H9 (cell line): ENCODE data around the gene MBP. TPM values are rescaled to one million over a fixed set of nuclear protein-coding genes. Genes with fewer than 3 reads are reported as not detected.
A peak's percentile ranks its signal among the peaks of the same experiment; 100 is the strongest.

ENCODE experiments used
- DNase-seq: peaks from one replicate; pipeline ENCODE4 v3.0.0-alpha.2; 2017
- H2AFZ ChIP-seq: one replicate; pipeline ENCODE4 v1.6.1; 2013; ENCODE audit warnings: mild to moderate bottlenecking, low read length, control low read depth, moderate library complexity
- H2AK5ac ChIP-seq: 2 replicates; pipeline ENCODE4 v1.6.1; 2013; ENCODE audit warnings: low read length, control low read depth, mixed read lengths; ENCODE audit not compliant: insufficient read length
- H2BK120ac ChIP-seq: one replicate; pipeline ENCODE4 v1.6.1; 2013; ENCODE audit warnings: low read depth, mild to moderate bottlenecking, low read length, control low read depth, inconsistent platforms; ENCODE audit not compliant: poor library complexity, severe bottlenecking
- H2BK12ac ChIP-seq: 2 replicates; pipeline ENCODE4 v1.6.1; 2013; ENCODE audit warnings: low read length, control low read depth, mixed read lengths, low read depth; ENCODE audit not compliant: insufficient read length
- H2BK15ac ChIP-seq: 2 replicates; pipeline ENCODE4 v1.6.1; 2013; ENCODE audit warnings: low read depth, low read length, control low read depth
- H2BK20ac ChIP-seq: one replicate; pipeline ENCODE4 v1.6.1; 2013; ENCODE audit warnings: low read depth, mild to moderate bottlenecking, low read length, control low read depth, inconsistent platforms; ENCODE audit not compliant: poor library complexity, severe bottlenecking
- H2BK5ac ChIP-seq: 2 replicates; pipeline ENCODE4 v1.6.1; 2013; ENCODE audit warnings: low read length, control low read depth, mixed read lengths; ENCODE audit not compliant: insufficient read length
- H3K14ac ChIP-seq: 2 replicates; pipeline ENCODE4 v1.6.1; 2013; ENCODE audit warnings: low read length, control low read depth; ENCODE audit not compliant: insufficient read depth
- H3K18ac ChIP-seq: 2 replicates; pipeline ENCODE4 v1.6.1; 2013; ENCODE audit warnings: low read depth, mild to moderate bottlenecking, mixed read lengths, low read length, control low read depth; ENCODE audit not compliant: insufficient read length
- H3K23ac ChIP-seq: 2 replicates; pipeline ENCODE4 v1.6.1; 2013; ENCODE audit warnings: low read length, control low read depth, mixed read lengths, low read depth; ENCODE audit not compliant: insufficient read length
- H3K23me2 ChIP-seq: 2 replicates; pipeline ENCODE4 v1.6.1; 2013; ENCODE audit warnings: low read depth, mild to moderate bottlenecking, mixed read lengths, low read length, control low read depth; ENCODE audit not compliant: insufficient read length, poor library complexity, severe bottlenecking
- H3K27ac ChIP-seq: 2 replicates; pipeline ENCODE4 v1.5.1; 2013; ENCODE audit warnings: low read length, control low read depth, mixed read lengths, low read depth; ENCODE audit not compliant: insufficient read length
- H3K27me3 ChIP-seq: 2 replicates; pipeline ENCODE4 v1.6.1; 2013; ENCODE audit warnings: low read length, control low read depth, inconsistent platforms; ENCODE audit not compliant: insufficient read depth
- H3K4ac ChIP-seq: 2 replicates; pipeline ENCODE4 v1.6.1; 2013; ENCODE audit warnings: low read depth, mild to moderate bottlenecking, control low read depth, inconsistent platforms, low read length, moderate library complexity
- H3K4me1 ChIP-seq: 2 replicates; pipeline ENCODE4 v1.6.1; 2013; ENCODE audit warnings: low read length, control low read depth, inconsistent platforms; ENCODE audit not compliant: insufficient read depth
- H3K4me2 ChIP-seq: 2 replicates; pipeline ENCODE4 v1.6.1; 2013; ENCODE audit warnings: low read length, control low read depth, mixed read lengths; ENCODE audit not compliant: insufficient read length, insufficient read depth
- H3K56ac ChIP-seq: 2 replicates; pipeline ENCODE4 v1.6.1; 2013; ENCODE audit warnings: low read depth, mild to moderate bottlenecking, mixed read lengths, low read length, control low read depth; ENCODE audit not compliant: insufficient read length
- H3K79me1 ChIP-seq: 2 replicates; pipeline ENCODE4 v1.6.1; 2013; ENCODE audit warnings: low read depth, mild to moderate bottlenecking, moderate library complexity, low read length, control low read depth, inconsistent platforms; ENCODE audit not compliant: insufficient read depth, poor library complexity, severe bottlenecking
- H3K79me2 ChIP-seq: 2 replicates; pipeline ENCODE4 v1.6.1; 2013; ENCODE audit warnings: low read length, control low read depth, inconsistent platforms; ENCODE audit not compliant: insufficient read depth
- H3K9ac ChIP-seq: 2 replicates; pipeline ENCODE4 v1.6.1; 2013; ENCODE audit warnings: low read length, control low read depth, mixed read lengths; ENCODE audit not compliant: insufficient read length; ENCODE audit errors: extremely low read depth
- H3K9me3 ChIP-seq: one replicate; pipeline ENCODE4 v1.6.1; 2013; ENCODE audit warnings: low read depth, low read length, inconsistent platforms; ENCODE audit not compliant: control insufficient read depth
- H3T11ph ChIP-seq: one replicate; pipeline ENCODE4 v1.6.1; 2013; ENCODE audit warnings: mild to moderate bottlenecking, low read length, control low read depth, inconsistent platforms
- H4K20me1 ChIP-seq: one replicate; pipeline ENCODE4 v1.6.1; 2013; ENCODE audit not compliant: control insufficient read depth, insufficient read length, insufficient read depth
- H4K5ac ChIP-seq: 2 replicates; pipeline ENCODE4 v1.6.1; 2013; ENCODE audit warnings: low read depth, mild to moderate bottlenecking, mixed read lengths, low read length, control low read depth; ENCODE audit not compliant: insufficient read length
- H4K8ac ChIP-seq: replicated peaks from 2 replicates; pipeline ENCODE4 v1.6.1; 2013; ENCODE audit warnings: low read length, control low read depth, mixed read lengths, low read depth; ENCODE audit not compliant: insufficient read length
- H4K91ac ChIP-seq: 2 replicates; pipeline ENCODE4 v1.6.1; 2013; ENCODE audit warnings: low read depth, mild to moderate bottlenecking, moderate library complexity, mixed read lengths, low read length, control low read depth; ENCODE audit not compliant: insufficient read length
- H3K27ac Mint-ChIP-seq, 3 experiments: 2 replicates in 2 of 3; 3 replicates in 1 of 3; pipeline ENCODE4 v1.8.0; 2020 to 2021; ENCODE audit warnings: mixed read lengths in 3 of 3, mild to moderate bottlenecking in 1 of 3, moderate library complexity in 1 of 3
- H3K27me3 Mint-ChIP-seq: 2 replicates; pipeline ENCODE4 v1.8.0; 2021; ENCODE audit warnings: low read depth, mild to moderate bottlenecking, moderate library complexity, mixed read lengths
- H3K36me3 Mint-ChIP-seq, 3 experiments: 2 replicates in 2 of 3; 3 replicates in 1 of 3; pipeline ENCODE4 v1.8.0; 2020 to 2021; ENCODE audit warnings: low read depth in 3 of 3, mixed read lengths in 3 of 3; ENCODE audit not compliant: insufficient read depth in 1 of 3
- H3K4me1 Mint-ChIP-seq, 2 experiments: 2 replicates each; pipeline ENCODE4 v1.8.0; 2020; ENCODE audit warnings: mixed read lengths in 2 of 2
- H3K4me3 Mint-ChIP-seq, 2 experiments: 2 replicates in 1 of 2; 3 replicates in 1 of 2; pipeline ENCODE4 v1.8.0; 2020 to 2021; ENCODE audit warnings: mild to moderate bottlenecking in 2 of 2, mixed read lengths in 2 of 2, moderate library complexity in 1 of 2
- H3K9me3 Mint-ChIP-seq, 2 experiments: 2 replicates in 1 of 2; 3 replicates in 1 of 2; pipeline ENCODE4 v1.8.0; 2020; ENCODE audit warnings: mild to moderate bottlenecking in 2 of 2, mixed read lengths in 2 of 2, moderate library complexity in 1 of 2
- CTCF ChIP-seq: fragments of 200-600 bp; sonication (generic); conservative IDR thresholded peaks from 3 replicates; pipeline ENCODE4 v1.8.0; 2021; ENCODE audit warnings: antibody characterized with exemption, mild to moderate bottlenecking
- WGBS: extraction: QIAGEN DNeasy Blood & Tissue Kit; methylation state at CpG from one replicate; pipeline ENCODE4 v1.1.7; 2013; ENCODE audit warnings: missing lambda C conversion rate, low lambda C conversion rate, mixed read lengths; ENCODE audit not compliant: insufficient read length; ENCODE audit errors: extremely low coverage; 5-methylcytosine and 5-hydroxymethylcytosine counted together
- total RNA-seq: library from RNA; stranded (reverse); gene quantifications from 2 replicates; pipeline ENCODE4 v1.2.1, GENCODE V29; 2021

The MBP gene
- total RNA-seq, 1 experiment from 2014 or later, result 8.6 TPM

GRCh38 chr18:76955524-76956170 is 176.9 kb downstream of the MBP start:
- no peak overlapping the region for H2BK15ac ChIP-seq
- no peaks in the 10 kb centered on the region for H3K27me3 ChIP-seq
- no peaks in the 10 kb centered on the region for H4K20me1 ChIP-seq
- no peak overlapping the region for H3K56ac ChIP-seq
- H3K4ac ChIP-seq, result no peak overlapping the region
- H3K23me2 ChIP-seq, result no peaks in the 10 kb centered on the region
- no peak overlapping the region for H2BK5ac ChIP-seq
- DNase-seq, result no peak
- no peaks in the 10 kb centered on the region for H3K4me1 ChIP-seq
- no peak overlapping the region for H3T11ph ChIP-seq
- WGBS, result no CpG with 5 or more reads among the region's 28 CpGs
- no peak overlapping the region for H3K14ac ChIP-seq
- no peak overlapping the region for H2AFZ ChIP-seq
- H3K79me2 ChIP-seq, result no peaks in the 10 kb centered on the region
- H2BK120ac ChIP-seq, result no peak overlapping the region
- no peak overlapping the region for H3K4me2 ChIP-seq
- no peak overlapping the region for H4K5ac ChIP-seq
- H3K4me1 Mint-ChIP-seq, result peaks cover 0 to 3% of the 10 kb centered on the region in 2 experiments; a peak in 1 of 4 replicates
- H3K9ac ChIP-seq, result no peak overlapping the region
- H3K27ac ChIP-seq, result no peak overlapping the region
- H3K27me3 Mint-ChIP-seq, result no peaks in the 10 kb centered on the region
- H2AK5ac ChIP-seq, result no peak overlapping the region
- H4K8ac ChIP-seq, result no peak overlapping the region
- TF ChIP-seq CTCF, result no peak
- H3K18ac ChIP-seq, result no peak overlapping the region
- no peak overlapping the region for H3K4me3 Mint-ChIP-seq
- no peak overlapping the region for H4K91ac ChIP-seq
- H3K36me3 Mint-ChIP-seq, result peaks cover 2 to 51% (median 31%) of the 10 kb centered on the region in 3 experiments; a peak in 6 of 7 replicates
- peak overlapping the region in 1 of 3 experiments; percentile 81; a peak in 2 of 7 replicates for H3K27ac Mint-ChIP-seq
- H3K9me3 Mint-ChIP-seq, result no peaks in the 10 kb centered on the region
- no peaks in the 10 kb centered on the region for H3K9me3 ChIP-seq
- no peaks in the 10 kb centered on the region for H3K79me1 ChIP-seq
- no peak overlapping the region for H2BK20ac ChIP-seq
- H3K23ac ChIP-seq, result no peak overlapping the region
- no peak overlapping the region for H2BK12ac ChIP-seq
